Stomach (tissue), 4 donors: Measurements from ENCODE around the gene HVCN1.

ENCODE experiments used
- CTCF ChIP-seq, 7 experiments: fragments of 450-650 bp in 4 of 7; fragments of 200-600 bp in 3 of 7; sonication (generic) in 3 of 7; IDR thresholded peaks; one replicate each; pipeline ENCODE4 v1.5.1; 2016 to 2019; ENCODE audit warnings: antibody characterized with exemption in 7 of 7, control low read depth in 2 of 7, mild to moderate bottlenecking in 1 of 7
- POLR2A ChIP-seq, 4 donors: fragments of 450-650 bp; IDR thresholded peaks; one replicate each; pipeline ENCODE4 v1.6.1; 2016; ENCODE audit warnings: antibody characterized with exemption in 4 of 4, control low read depth in 2 of 4, mild to moderate bottlenecking in 1 of 4, moderate library complexity in 1 of 4
- POLR2AphosphoS5 ChIP-seq, 3 donors: sonication (generic); formaldehyde crosslinking; IDR thresholded peaks; one replicate each; pipeline ENCODE4 v1.6.1; 2016; ENCODE audit warnings: antibody characterized with exemption in 3 of 3

GRCh38 chr12:110649341-110649847 is 39.5 kb downstream of the HVCN1 start:
- TF ChIP-seq CTCF (IDR thresholded peaks at IDR 0.05) (no peak), POLR2AphosphoS5 (IDR thresholded peaks at IDR 0.05) (no peak), POLR2A (IDR thresholded peaks at IDR 0.05) (no peak)
